ENCODE data around the gene RASSF3.

- TF ChIP-seq CTCF (IDR thresholded peaks at IDR 0.05; ENCODE audit: insufficient read depth, low read length), result no peak
- 0 out of 2 replicates have a peak, but pooled peaks have one; percentile 20 for TF ChIP-seq GABPA (IDR thresholded peaks at IDR 0.05; ENCODE audit: low read depth)
- no peak for TF ChIP-seq REST (IDR thresholded peaks at IDR 0.05; ENCODE audit: insufficient replicate concordance, low read depth)
These were observed 15.2 kb downstream of the RASSF3 start for GRCh38 chr12:64625243-64626077.

All from HL-60 (cell line).